ENCODE data around the gene TRIM60. TPM values are rescaled to one million over a fixed set of nuclear protein-coding genes. Genes with fewer than 3 reads are reported as not detected.

The TRIM60 gene
- total RNA-seq, 2 experiments from 2014 or later: not detected

DNA sequence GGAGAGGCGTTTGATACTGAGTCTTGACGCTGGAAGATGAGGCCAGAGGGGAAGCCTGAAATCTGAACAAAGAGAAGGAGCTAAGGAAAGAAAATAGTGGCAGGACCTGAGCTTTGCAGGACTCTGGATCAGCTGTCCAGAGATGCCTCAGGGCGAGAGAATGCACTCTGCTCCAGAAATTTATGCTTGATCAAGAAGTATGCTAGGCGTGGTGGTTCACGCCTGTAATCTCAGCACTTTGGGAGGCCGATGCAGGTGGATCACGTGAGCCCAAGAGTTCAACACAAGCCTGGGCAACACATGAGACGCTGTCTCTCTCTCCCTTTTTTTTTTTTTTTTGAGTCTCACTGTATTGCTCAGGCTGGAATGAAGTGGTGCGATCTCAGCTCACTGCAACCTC, 23.8 kb downstream of the TRIM60 start:
- no peaks in the 10 kb centered on the region for H3K4me1 ChIP-seq (ENCODE audit: insufficient read depth, low read length, poor library complexity, severe bottlenecking)
- POLR2A ChIA-PET: interaction anchor here (0.6 kb wide), 1 partner anchor 8 kb away, joined by 3 read pairs; no protein-coding TSS in a partner anchor
- no peaks in the 10 kb centered on the region for H3K36me3 ChIP-seq (ENCODE audit: insufficient read depth, low read length)
- no peak overlapping the region for H3K4me3 ChIP-seq (ENCODE audit: low read depth, low read length, poor library complexity, severe bottlenecking)
- no peak for TF ChIP-seq EZH2phosphoT487 (IDR thresholded peaks at IDR 0.05; ENCODE audit: borderline replicate concordance, low read depth, low read length)
- TF ChIP-seq, protein P1, sequence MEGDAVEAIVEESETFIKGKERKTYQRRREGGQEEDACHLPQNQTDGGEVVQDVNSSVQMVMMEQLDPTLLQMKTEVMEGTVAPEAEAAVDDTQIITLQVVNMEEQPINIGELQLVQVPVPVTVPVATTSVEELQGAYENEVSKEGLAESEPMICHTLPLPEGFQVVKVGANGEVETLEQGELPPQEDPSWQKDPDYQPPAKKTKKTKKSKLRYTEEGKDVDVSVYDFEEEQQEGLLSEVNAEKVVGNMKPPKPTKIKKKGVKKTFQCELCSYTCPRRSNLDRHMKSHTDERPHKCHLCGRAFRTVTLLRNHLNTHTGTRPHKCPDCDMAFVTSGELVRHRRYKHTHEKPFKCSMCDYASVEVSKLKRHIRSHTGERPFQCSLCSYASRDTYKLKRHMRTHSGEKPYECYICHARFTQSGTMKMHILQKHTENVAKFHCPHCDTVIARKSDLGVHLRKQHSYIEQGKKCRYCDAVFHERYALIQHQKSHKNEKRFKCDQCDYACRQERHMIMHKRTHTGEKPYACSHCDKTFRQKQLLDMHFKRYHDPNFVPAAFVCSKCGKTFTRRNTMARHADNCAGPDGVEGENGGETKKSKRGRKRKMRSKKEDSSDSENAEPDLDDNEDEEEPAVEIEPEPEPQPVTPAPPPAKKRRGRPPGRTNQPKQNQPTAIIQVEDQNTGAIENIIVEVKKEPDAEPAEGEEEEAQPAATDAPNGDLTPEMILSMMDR (conservative IDR thresholded peaks at IDR 0.05; ENCODE audit: low read length): no peak
- no peaks in the 10 kb centered on the region for H3K9me2 ChIP-seq (ENCODE audit: insufficient read depth, low read length)
- H3K27ac ChIP-seq (ENCODE audit: low read depth, low read length, poor library complexity, severe bottlenecking): no peak overlapping the region
- H3K9me3 ChIP-seq (ENCODE audit: low read length): no peaks in the 10 kb centered on the region
- DNase-seq (ENCODE audit: low spot score): no peak
- intact Hi-C loops (cut with micrococcal nuclease; ENCODE audit: unreplicated experiment): no loop called here
- no peak overlapping the region for H2AFZ ChIP-seq (ENCODE audit: low read length)
- H4K20me1 ChIP-seq (ENCODE audit: insufficient read depth, low read length): no peaks in the 10 kb centered on the region
- CTCF ChIA-PET (ENCODE audit: unreplicated experiment): no interaction called here
- no peaks in the 10 kb centered on the region for H3K79me2 ChIP-seq (ENCODE audit: insufficient read depth, low read depth, low read length)
- H3K4me2 ChIP-seq (ENCODE audit: low read length): no peak overlapping the region
- no TSS peak for BruUV-seq (replicated peaks)

DNA sequence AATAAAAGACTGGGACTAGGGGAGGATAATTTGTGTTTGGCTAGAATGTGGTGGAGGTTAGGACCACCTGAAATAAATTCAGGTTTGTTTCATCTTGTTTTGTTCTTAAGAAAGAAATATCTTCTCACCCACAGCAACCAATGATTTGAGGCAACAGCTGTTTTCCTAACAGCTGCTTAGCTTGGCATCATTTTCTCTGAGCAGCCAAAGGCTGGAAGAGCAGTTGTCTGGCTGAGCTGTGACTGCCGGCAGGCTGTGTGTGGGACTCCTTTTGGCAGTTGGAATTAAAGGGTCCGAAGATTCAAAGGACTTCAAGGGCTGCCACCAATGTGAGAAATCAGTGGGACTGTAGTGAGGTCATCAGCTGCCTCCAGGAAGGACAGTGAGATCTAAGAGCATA, 26.9 kb downstream of the TRIM60 start:
- no peak for DNase-seq (ENCODE audit: low spot score)
- no peak overlapping the region for H3K27ac ChIP-seq (ENCODE audit: low read depth, low read length, poor library complexity, severe bottlenecking)
- ChIA-PET POLR2A (interaction anchor here (0.6 to 0.7 kb wide), 2 partner anchors 10 to 81 kb away, joined by 3 to 5 read pairs; partner anchors contain the start of gene TRIM61), CTCF (ENCODE audit: unreplicated experiment) (no interaction called here)
- TF ChIP-seq, protein P1 (conservative IDR thresholded peaks at IDR 0.05; ENCODE audit: low read length): no peak
- no peak for TF ChIP-seq EZH2phosphoT487 (IDR thresholded peaks at IDR 0.05; ENCODE audit: borderline replicate concordance, low read depth, low read length)
- no peaks in the 10 kb centered on the region for H3K36me3 ChIP-seq (ENCODE audit: insufficient read depth, low read length)
- H4K20me1 ChIP-seq (ENCODE audit: insufficient read depth, low read length): no peaks in the 10 kb centered on the region
- H3K4me3 ChIP-seq (ENCODE audit: low read depth, low read length, poor library complexity, severe bottlenecking): no peak overlapping the region
- intact Hi-C loops (cut with micrococcal nuclease; ENCODE audit: unreplicated experiment): no loop called here
- no TSS peak for BruUV-seq (replicated peaks)
- H3K9me2 ChIP-seq (ENCODE audit: insufficient read depth, low read length): no peaks in the 10 kb centered on the region
- H3K79me2 ChIP-seq (ENCODE audit: insufficient read depth, low read depth, low read length): no peaks in the 10 kb centered on the region
- H2AFZ ChIP-seq (ENCODE audit: low read length): no peak overlapping the region
- no peaks in the 10 kb centered on the region for H3K9me3 ChIP-seq (ENCODE audit: low read length)
- H3K4me2 ChIP-seq (ENCODE audit: low read length): no peak overlapping the region
- no peaks in the 10 kb centered on the region for H3K4me1 ChIP-seq (ENCODE audit: insufficient read depth, low read length, poor library complexity, severe bottlenecking)

DNA sequence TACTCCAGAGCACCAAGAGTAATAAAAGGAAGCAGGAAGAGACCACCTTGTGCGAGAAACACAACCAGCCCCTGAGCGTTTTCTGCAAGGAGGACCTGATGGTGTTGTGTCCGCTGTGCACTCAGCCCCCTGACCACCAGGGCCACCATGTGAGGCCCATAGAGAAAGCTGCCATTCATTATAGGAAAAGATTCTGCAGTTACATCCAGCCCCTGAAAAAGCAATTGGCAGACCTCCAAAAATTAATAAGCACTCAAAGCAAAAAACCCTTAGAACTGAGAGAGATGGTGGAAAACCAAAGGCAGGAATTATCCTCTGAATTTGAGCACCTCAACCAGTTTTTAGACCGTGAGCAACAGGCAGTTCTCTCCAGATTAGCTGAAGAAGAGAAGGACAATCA, 27.6 kb downstream of the TRIM60 start:
- Histone ChIP-seq H2AFZ (ENCODE audit: low read length) (no peak overlapping the region), H3K9me2 (ENCODE audit: insufficient read depth, low read length) (no peaks in the 10 kb centered on the region), H3K4me1 (ENCODE audit: insufficient read depth, low read length, poor library complexity, severe bottlenecking) (no peaks in the 10 kb centered on the region), H3K79me2 (ENCODE audit: insufficient read depth, low read depth, low read length) (no peaks in the 10 kb centered on the region), H3K4me2 (ENCODE audit: low read length) (no peak overlapping the region), H3K27ac (ENCODE audit: low read depth, low read length, poor library complexity, severe bottlenecking) (no peak overlapping the region), H3K9me3 (ENCODE audit: low read length) (no peaks in the 10 kb centered on the region), H3K4me3 (ENCODE audit: low read depth, low read length, poor library complexity, severe bottlenecking) (no peak overlapping the region), H4K20me1 (ENCODE audit: insufficient read depth, low read length) (no peaks in the 10 kb centered on the region), H3K36me3 (ENCODE audit: insufficient read depth, low read length) (no peaks in the 10 kb centered on the region)
- BruUV-seq (replicated peaks): no TSS peak
- ChIA-PET POLR2A (no interaction called here), CTCF (ENCODE audit: unreplicated experiment) (no interaction called here)
- intact Hi-C loops (cut with micrococcal nuclease; ENCODE audit: unreplicated experiment): no loop called here
- no peak for DNase-seq (ENCODE audit: low spot score)
- TF ChIP-seq, protein P1 (conservative IDR thresholded peaks at IDR 0.05; ENCODE audit: low read length): no peak
- no peak for TF ChIP-seq EZH2phosphoT487 (IDR thresholded peaks at IDR 0.05; ENCODE audit: borderline replicate concordance, low read depth, low read length)

All from OCI-LY7 (cell line).